MM.1S (cell line): Measurements from ENCODE around the gene KIR2DL3.
"Not testable (repeated sequence)": the region's sequence is repeated elsewhere in the genome, so short reads cannot be mapped to it uniquely, and the experiment has no call there.

ENCODE experiments used
- DNase-seq: peaks from one replicate; pipeline ENCODE4 v3.0.0-alpha.2; 2015
- H2AFZ ChIP-seq: fragments of 300-600 bp; sonication (generic); 2 replicates; pipeline ENCODE4 v1.6.0; 2016; ENCODE audit warnings: antibody characterized with exemption, low read length
- H3F3A ChIP-seq: fragments of 300-600 bp; sonication (generic); 2 replicates; pipeline ENCODE4 v1.6.1; 2016; ENCODE audit warnings: mild to moderate bottlenecking, antibody characterized with exemption, low read length, moderate library complexity, mixed read lengths; ENCODE audit not compliant: insufficient read depth
- H3K27ac ChIP-seq: fragments of 300-600 bp; sonication (generic); 2 replicates; pipeline ENCODE4 v1.5.1; 2016; ENCODE audit warnings: mild to moderate bottlenecking, low read length
- H3K27me3 ChIP-seq: fragments of 300-600 bp; sonication (generic); replicated peaks from 2 replicates; pipeline ENCODE4 v1.6.0; 2016; ENCODE audit warnings: low read length; ENCODE audit not compliant: insufficient read depth
- H3K36me3 ChIP-seq: fragments of 300-600 bp; sonication (generic); replicated peaks from 2 replicates; pipeline ENCODE4 v1.6.1; 2016; ENCODE audit warnings: mild to moderate bottlenecking, low read length, mixed read lengths; ENCODE audit not compliant: insufficient read depth
- H3K4me1 ChIP-seq: fragments of 300-600 bp; sonication (generic); 2 replicates; pipeline ENCODE4 v1.6.1; 2016; ENCODE audit warnings: low read length, mixed read lengths
- H3K4me2 ChIP-seq: fragments of 300-600 bp; sonication (generic); 2 replicates; pipeline ENCODE4 v1.6.0; 2016; ENCODE audit warnings: low read depth, low read length
- H3K4me3 ChIP-seq: fragments of 300-600 bp; sonication (generic); 2 replicates; pipeline ENCODE4 v1.5.1; 2016; ENCODE audit warnings: low read length, mixed read lengths
- H3K79me2 ChIP-seq: fragments of 300-600 bp; sonication (generic); 2 replicates; pipeline ENCODE4 v1.6.1; 2016; ENCODE audit warnings: mixed run types, low read length, mixed read lengths
- H3K9ac ChIP-seq: fragments of 300-600 bp; sonication (generic); 2 replicates; pipeline ENCODE4 v1.6.1; 2016; ENCODE audit warnings: low read length, mixed read lengths
- H3K9me2 ChIP-seq: fragments of 300-600 bp; sonication (generic); replicated peaks from 2 replicates; pipeline ENCODE4 v1.6.1; 2016; ENCODE audit warnings: mild to moderate bottlenecking, low read length, mixed read lengths; ENCODE audit not compliant: insufficient read depth
- H3K9me3 ChIP-seq: fragments of 300-600 bp; sonication (generic); replicated peaks from 2 replicates; pipeline ENCODE4 v1.6.1; 2016; ENCODE audit warnings: mild to moderate bottlenecking, low read length, mixed read lengths; ENCODE audit not compliant: insufficient read depth
- H4K20me1 ChIP-seq: fragments of 300-600 bp; sonication (generic); 2 replicates; pipeline ENCODE4 v1.6.1; 2016; ENCODE audit warnings: mild to moderate bottlenecking, low read length, moderate library complexity, mixed read lengths; ENCODE audit not compliant: insufficient read depth
- CTCF ChIP-seq: fragments of 300-600 bp; sonication (generic); IDR thresholded peaks from 2 replicates; pipeline ENCODE4 v1.5.1; 2016; ENCODE audit warnings: antibody characterized with exemption, low read length, mixed read lengths
- EZH2 ChIP-seq: fragments of 300-600 bp; sonication (generic); optimal IDR thresholded peaks from 2 replicates; pipeline ENCODE3; 2017; ENCODE audit warnings: low read depth, mild to moderate bottlenecking, antibody characterized with exemption, low read length, mixed read lengths
- EZH2phosphoT487 ChIP-seq: fragments of 300-600 bp; sonication (generic); IDR thresholded peaks from 2 replicates; pipeline ENCODE4 v1.6.1; 2018; ENCODE audit warnings: antibody characterized with exemption, low read length

KIR2DL3 gene

DNA sequence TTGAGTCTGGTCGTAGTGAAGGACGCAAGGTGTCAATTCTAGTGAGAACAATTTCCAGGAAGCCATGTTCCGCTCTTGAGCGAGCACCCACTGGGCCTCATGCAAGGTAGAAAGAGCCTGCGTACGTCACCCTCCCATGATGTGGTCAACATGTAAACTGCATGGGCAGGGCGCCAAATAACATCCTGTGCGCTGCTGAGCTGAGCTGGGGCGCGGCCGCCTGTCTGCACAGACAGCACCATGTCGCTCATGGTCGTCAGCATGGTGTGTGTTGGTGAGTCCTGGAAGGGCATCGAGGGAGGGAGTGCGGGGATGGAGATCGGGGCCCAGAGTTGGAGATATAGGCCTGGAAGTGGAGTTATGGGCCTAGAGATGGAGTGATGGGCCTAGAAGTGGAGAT lies at the start of gene KIR2DL3:
Gene KIR2DL3, plus strand, starts transcription at position 208 of the 400 bp plus-strand sequence. Its CDS starts 33 bp downstream, at position 241.
- not testable (repeated sequence) for H3K79me2 ChIP-seq, H3K9me2 ChIP-seq, H3K9me3 ChIP-seq, H3K4me2 ChIP-seq, H2AFZ ChIP-seq, DNase-seq, H3K9ac ChIP-seq, H3K36me3 ChIP-seq, H3K4me1 ChIP-seq, H4K20me1 ChIP-seq, H3F3A ChIP-seq, H3K4me3 ChIP-seq, H3K27ac ChIP-seq
- H3K27me3 ChIP-seq: peaks cover 26% of the 10 kb centered on the region; the same call in 1 of the 2 replicates

GRCh38 chr19:54691582-54692297 lies 46.6 kb upstream of the KIR2DL3 start:
- Histone ChIP-seq H3K79me2 (no peaks in the 10 kb centered on the region), H3K9ac (no peak overlapping the region), H3K4me3 (no peak overlapping the region), H3K9me2 (no peaks in the 10 kb centered on the region), H3F3A (no peaks in the 10 kb centered on the region), H3K4me1 (no peaks in the 10 kb centered on the region), H4K20me1 (no peaks in the 10 kb centered on the region), H3K27ac (no peak overlapping the region), H2AFZ (no peak overlapping the region), H3K9me3 (no peaks in the 10 kb centered on the region), H3K4me2 (no peak overlapping the region), H3K36me3 (no peaks in the 10 kb centered on the region), H3K27me3 (peaks cover 69% of the 10 kb centered on the region)
- TF ChIP-seq CTCF (no peak), EZH2 (no peak), EZH2phosphoT487 (no peak)
- DNase-seq: no peak

DNA sequence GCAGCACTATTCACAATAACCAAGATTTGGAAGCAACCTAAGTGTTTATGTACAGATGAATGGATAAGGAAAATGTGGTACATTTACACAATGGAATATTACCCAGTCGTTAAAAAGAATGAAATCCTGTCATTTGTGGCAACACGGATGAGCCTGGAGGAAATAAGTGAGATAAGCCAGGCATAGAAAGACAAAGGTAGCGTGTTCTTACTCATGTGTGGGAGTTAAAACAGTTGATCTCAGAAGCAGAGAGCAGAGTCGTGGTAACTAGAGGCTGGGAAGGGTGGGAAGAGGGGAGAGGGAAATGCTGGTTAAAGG lies 46.1 kb upstream of the KIR2DL3 start:
- H3K9me3 ChIP-seq: no peaks in the 10 kb centered on the region
- no peak overlapping the region for H3K27ac ChIP-seq
- H3K79me2 ChIP-seq: no peaks in the 10 kb centered on the region
- H4K20me1 ChIP-seq: no peaks in the 10 kb centered on the region
- no peaks in the 10 kb centered on the region for H3K9me2 ChIP-seq
- H3K4me1 ChIP-seq: no peaks in the 10 kb centered on the region
- no peak for DNase-seq
- TF ChIP-seq EZH2phosphoT487: no peak
- TF ChIP-seq EZH2: no peak
- no peak for TF ChIP-seq CTCF
- no peaks in the 10 kb centered on the region for H3K36me3 ChIP-seq
- no peak overlapping the region for H3K4me3 ChIP-seq
- H3K27me3 ChIP-seq: peaks cover 65% of the 10 kb centered on the region
- no peak overlapping the region for H3K4me2 ChIP-seq
- H3K9ac ChIP-seq: no peak overlapping the region
- no peaks in the 10 kb centered on the region for H3F3A ChIP-seq
- no peak overlapping the region for H2AFZ ChIP-seq

DNA sequence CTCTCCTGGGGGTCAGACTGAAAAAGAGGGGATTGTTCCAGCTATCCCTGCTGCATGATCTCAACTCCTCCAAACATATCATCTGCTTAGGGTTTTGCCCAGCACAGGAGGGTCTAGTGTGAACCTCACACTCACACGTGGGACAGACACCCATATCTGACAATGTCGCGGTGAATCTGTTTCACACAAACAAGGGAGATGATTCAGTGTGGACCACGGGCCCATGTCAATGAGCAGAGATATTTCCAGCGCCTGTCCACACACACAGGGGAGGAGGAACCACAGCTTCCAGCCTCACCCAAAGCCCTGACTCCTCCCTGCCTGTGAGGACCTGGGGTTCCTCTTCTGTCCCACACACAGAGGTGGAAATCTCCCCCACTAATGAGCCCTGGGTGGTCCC lies 43.7 kb upstream of the KIR2DL3 start:
- H4K20me1 ChIP-seq: no peaks in the 10 kb centered on the region
- H3K9ac ChIP-seq: no peak overlapping the region
- H3K27me3 ChIP-seq: peaks cover 58% of the 10 kb centered on the region
- no peak overlapping the region for H3K4me3 ChIP-seq
- H3F3A ChIP-seq: no peaks in the 10 kb centered on the region
- H3K36me3 ChIP-seq: no peaks in the 10 kb centered on the region
- H2AFZ ChIP-seq: no peak overlapping the region
- peaks cover 5% of the 10 kb centered on the region; the same call in 1 of the 2 replicates for H3K4me1 ChIP-seq
- no peaks in the 10 kb centered on the region for H3K9me2 ChIP-seq
- H3K79me2 ChIP-seq: no peaks in the 10 kb centered on the region
- no peak overlapping the region for H3K27ac ChIP-seq
- no peak for DNase-seq
- TF ChIP-seq EZH2phosphoT487 (no peak), EZH2 (no peak), CTCF (no peak)
- no peak overlapping the region for H3K4me2 ChIP-seq
- no peaks in the 10 kb centered on the region for H3K9me3 ChIP-seq
